Measurements from ENCODE around the gene MDM2.

The MDM2 gene

GRCh38 chr12:68899251-68899771 lies 91.3 kb downstream of the MDM2 start:
- no peak overlapping the region for H2AFZ ChIP-seq (ENCODE audit: low read length)
- H3K4me3 ChIP-seq (ENCODE audit: low read depth, low read length, poor library complexity, severe bottlenecking), result no peak overlapping the region
- TF ChIP-seq EZH2 (IDR thresholded peaks at IDR 0.05; ENCODE audit: borderline replicate concordance, low read length), result no peak
- H3K9me2 ChIP-seq (ENCODE audit: low read depth, low read length), result no peaks in the 10 kb centered on the region
- no peaks in the 10 kb centered on the region for H3K36me3 ChIP-seq (ENCODE audit: insufficient read depth, low read length)
- H3F3A ChIP-seq (ENCODE audit: insufficient read depth, low read length), result no peaks in the 10 kb centered on the region
- no peak overlapping the region for H3K27ac ChIP-seq (ENCODE audit: low read depth, low read length, poor library complexity, severe bottlenecking)
- H4K20me1 ChIP-seq (ENCODE audit: insufficient read depth, low read length), result no peaks in the 10 kb centered on the region
- H3K4me2 ChIP-seq (ENCODE audit: low read length), result no peak overlapping the region
- H3K9me3 ChIP-seq (ENCODE audit: low read length), result no peaks in the 10 kb centered on the region
- peaks cover 7% of the 10 kb centered on the region for H3K4me1 ChIP-seq (ENCODE audit: insufficient read depth, low read length, severe bottlenecking)
- H3K79me2 ChIP-seq (ENCODE audit: insufficient read depth, low read length), result no peaks in the 10 kb centered on the region
- no peak overlapping the region for H3K9ac ChIP-seq (ENCODE audit: low read length)
- no peaks in the 10 kb centered on the region for H3K27me3 ChIP-seq (ENCODE audit: insufficient read depth, low read length)

GRCh38 chr12:68900241-68900640 lies 92.3 kb downstream of the MDM2 start:
- TF ChIP-seq EZH2 (IDR thresholded peaks at IDR 0.05; ENCODE audit: borderline replicate concordance, low read length) (no peak), CTCF (IDR thresholded peaks at IDR 0.05; ENCODE audit: low read length) (no peak)
- no peak overlapping the region for H3K4me3 ChIP-seq (ENCODE audit: low read depth, low read length, poor library complexity, severe bottlenecking)
- no peaks in the 10 kb centered on the region for H3K79me2 ChIP-seq (ENCODE audit: insufficient read depth, low read length)
- H3K9me3 ChIP-seq (ENCODE audit: low read length), result no peaks in the 10 kb centered on the region
- H3K9ac ChIP-seq (ENCODE audit: low read length), result no peak overlapping the region
- no peaks in the 10 kb centered on the region for H3K36me3 ChIP-seq (ENCODE audit: insufficient read depth, low read length)
- no peak overlapping the region for H3K4me2 ChIP-seq (ENCODE audit: low read length)
- H3K27me3 ChIP-seq (ENCODE audit: insufficient read depth, low read length), result no peaks in the 10 kb centered on the region
- H2AFZ ChIP-seq (ENCODE audit: low read length), result no peak overlapping the region
- no peak overlapping the region for H3K27ac ChIP-seq (ENCODE audit: low read depth, low read length, poor library complexity, severe bottlenecking)
- no peaks in the 10 kb centered on the region for H4K20me1 ChIP-seq (ENCODE audit: insufficient read depth, low read length)
- H3K4me1 ChIP-seq (ENCODE audit: insufficient read depth, low read length, severe bottlenecking), result peaks cover 7% of the 10 kb centered on the region
- no peaks in the 10 kb centered on the region for H3F3A ChIP-seq (ENCODE audit: insufficient read depth, low read length)
- H3K9me2 ChIP-seq (ENCODE audit: low read depth, low read length), result no peaks in the 10 kb centered on the region

Data from OCI-LY1 (cell line).